MCF 10A (cell line): ENCODE results near the gene CFAP126. TPM values are rescaled to one million over a fixed set of nuclear protein-coding genes. Genes with fewer than 3 reads are reported as not detected.
"Not testable (repeated sequence)": the region's sequence is repeated elsewhere in the genome, so short reads cannot be mapped to it uniquely, and the experiment has no call there.

Source experiments
- BruUV-seq: library from RNA; stranded (reverse); fragments of 400-500 nt; replicated peaks from 2 replicates; lab custom pipeline; 2021; lab: Mats Ljungman, UMichigan
- CTCF ChIA-PET: fragments of 300-600 bp; sonication (Branson Sonifier 250); formaldehyde crosslinking; extraction: SDS; loops from one replicate; lab custom pipeline; 2021; ENCODE audit warnings: antibody characterized with exemption, inconsistent platforms; lab: Yijun Ruan, JAX
- POLR2A ChIA-PET: fragments of 300-600, 350-650 bp; sonication (Branson Sonifier 250); formaldehyde crosslinking; extraction: SDS; loops from one replicate; lab custom pipeline; 2020; ENCODE audit warnings: antibody characterized with exemption, inconsistent platforms; lab: Yijun Ruan, JAX
- DNase-seq: peaks from one replicate; pipeline ENCODE4 v3.0.0-alpha.2; 2018; ENCODE audit not compliant: unreplicated experiment
- H3K27ac Mint-ChIP-seq: one replicate; pipeline ENCODE4 v1.8.0; 2022; ENCODE audit warnings: mild to moderate bottlenecking, low read depth, mixed read lengths; ENCODE audit not compliant: unreplicated experiment
- H3K27me3 Mint-ChIP-seq: one replicate; pipeline ENCODE4 v1.8.0; 2022; ENCODE audit warnings: mixed read lengths; ENCODE audit not compliant: insufficient read depth, unreplicated experiment
- H3K36me3 Mint-ChIP-seq: one replicate; pipeline ENCODE4 v1.8.0; 2022; ENCODE audit warnings: mild to moderate bottlenecking, moderate library complexity, mixed read lengths; ENCODE audit not compliant: insufficient read depth, unreplicated experiment
- H3K4me1 Mint-ChIP-seq: one replicate; pipeline ENCODE4 v1.8.0; 2022; ENCODE audit warnings: mixed read lengths; ENCODE audit not compliant: insufficient read depth, unreplicated experiment
- H3K4me3 Mint-ChIP-seq: one replicate; pipeline ENCODE4 v1.8.0; 2022; ENCODE audit warnings: mild to moderate bottlenecking, moderate library complexity, mixed read lengths; ENCODE audit not compliant: unreplicated experiment
- H3K9me3 Mint-ChIP-seq: one replicate; pipeline ENCODE4 v1.8.0; 2022; ENCODE audit warnings: mixed read lengths; ENCODE audit not compliant: unreplicated experiment
- intact Hi-C: fragments of 100-400 bp; cut with micrococcal nuclease; formaldehyde crosslinking; loops from 2 replicates; pipeline ENCODE4 v1.14.1; 2022
- total RNA-seq: library from RNA; stranded (reverse); gene quantifications from 2 replicates; pipeline ENCODE4 v1.2.3, GENCODE V29; 2022
- TF ChIP-seq, protein P1 (sequence below): fragments of 200-600 bp; IDR thresholded peaks from one replicate; pipeline ENCODE4 v1.8.0; 2022; ENCODE audit warnings: antibody characterized with exemption, mild to moderate bottlenecking; ENCODE audit not compliant: unreplicated experiment

The CFAP126 gene
- total RNA-seq, 1 experiment from 2014 or later: not detected

GRCh38 chr1:161407451-161407985 is 39.8 kb upstream of the CFAP126 start:
- H3K4me3 Mint-ChIP-seq: no peak overlapping the region
- no peaks in the 10 kb centered on the region for H3K36me3 Mint-ChIP-seq
- DNase-seq: no peak
- POLR2A ChIA-PET: interaction anchor here (0.6 to 0.8 kb wide), 2 partner anchors 16 to 32 kb away, joined by 3 read pairs; no protein-coding TSS in a partner anchor
- TF ChIP-seq, protein P1, sequence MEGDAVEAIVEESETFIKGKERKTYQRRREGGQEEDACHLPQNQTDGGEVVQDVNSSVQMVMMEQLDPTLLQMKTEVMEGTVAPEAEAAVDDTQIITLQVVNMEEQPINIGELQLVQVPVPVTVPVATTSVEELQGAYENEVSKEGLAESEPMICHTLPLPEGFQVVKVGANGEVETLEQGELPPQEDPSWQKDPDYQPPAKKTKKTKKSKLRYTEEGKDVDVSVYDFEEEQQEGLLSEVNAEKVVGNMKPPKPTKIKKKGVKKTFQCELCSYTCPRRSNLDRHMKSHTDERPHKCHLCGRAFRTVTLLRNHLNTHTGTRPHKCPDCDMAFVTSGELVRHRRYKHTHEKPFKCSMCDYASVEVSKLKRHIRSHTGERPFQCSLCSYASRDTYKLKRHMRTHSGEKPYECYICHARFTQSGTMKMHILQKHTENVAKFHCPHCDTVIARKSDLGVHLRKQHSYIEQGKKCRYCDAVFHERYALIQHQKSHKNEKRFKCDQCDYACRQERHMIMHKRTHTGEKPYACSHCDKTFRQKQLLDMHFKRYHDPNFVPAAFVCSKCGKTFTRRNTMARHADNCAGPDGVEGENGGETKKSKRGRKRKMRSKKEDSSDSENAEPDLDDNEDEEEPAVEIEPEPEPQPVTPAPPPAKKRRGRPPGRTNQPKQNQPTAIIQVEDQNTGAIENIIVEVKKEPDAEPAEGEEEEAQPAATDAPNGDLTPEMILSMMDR: no peak
- H3K27ac Mint-ChIP-seq: no peak overlapping the region
- CTCF ChIA-PET: interaction anchor here (0.6 to 0.7 kb wide), 2 partner anchors 9 to 220 kb away, joined by 3 to 5 read pairs; no protein-coding TSS in a partner anchor
- intact Hi-C loops: no loop called here
- H3K27me3 Mint-ChIP-seq: no peaks in the 10 kb centered on the region
- H3K4me1 Mint-ChIP-seq: no peaks in the 10 kb centered on the region
- BruUV-seq: no TSS peak
- H3K9me3 Mint-ChIP-seq: no peaks in the 10 kb centered on the region

DNA sequence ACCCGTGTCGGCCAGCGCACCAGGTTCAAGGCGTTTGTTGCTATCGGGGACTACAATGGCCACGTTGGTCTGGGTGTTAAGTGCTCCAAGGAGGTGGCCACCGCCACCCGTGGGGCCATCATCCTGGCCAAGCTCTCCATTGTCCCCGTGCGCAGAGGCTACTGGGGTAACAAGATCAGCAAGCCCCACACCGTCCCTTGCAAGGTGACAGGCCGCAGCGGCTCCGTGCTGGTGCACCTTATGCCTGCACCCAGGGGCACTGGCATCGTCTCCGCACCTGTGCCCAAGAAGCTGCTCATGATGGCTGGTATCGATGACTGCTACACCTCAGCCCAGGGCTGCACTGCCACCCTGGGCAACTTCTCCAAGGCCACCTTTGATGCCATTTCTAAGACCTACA is 38.9 kb upstream of the CFAP126 start:
- DNase-seq, H3K27ac Mint-ChIP-seq, H3K4me3 Mint-ChIP-seq, POLR2A ChIA-PET, H3K4me1 Mint-ChIP-seq, H3K36me3 Mint-ChIP-seq, H3K27me3 Mint-ChIP-seq, H3K9me3 Mint-ChIP-seq, intact Hi-C loops, BruUV-seq: not testable (repeated sequence)
- CTCF ChIA-PET: interaction anchor here (0.7 kb wide), 1 partner anchor 461 kb away, joined by 3 read pairs; no protein-coding TSS in a partner anchor

- intact Hi-C loops: no loop called here
Measured at GRCh38 chr1:161404051-161404597, 36.4 kb upstream of the CFAP126 start.

GRCh38 chr1:161402446-161402845 is 34.8 kb upstream of the CFAP126 start:
- H3K36me3 Mint-ChIP-seq: peaks cover 12% of the 10 kb centered on the region
- no peak overlapping the region for H3K4me3 Mint-ChIP-seq
- H3K27ac Mint-ChIP-seq: no peak overlapping the region
- peaks cover 18% of the 10 kb centered on the region for H3K4me1 Mint-ChIP-seq
- intact Hi-C loops: no loop called here
- TF ChIP-seq, protein P1: no peak
- no peaks in the 10 kb centered on the region for H3K27me3 Mint-ChIP-seq
- H3K9me3 Mint-ChIP-seq: no peaks in the 10 kb centered on the region
- ChIA-PET POLR2A (interaction anchor here (1.0 kb wide), 1 partner anchor 17 kb away, joined by 3 read pairs; no protein-coding TSS in a partner anchor), CTCF (interaction anchor here (0.6 to 1.2 kb wide), 3 partner anchors 75 to 336 kb away, joined by 3 to 4 read pairs (median 3); no protein-coding TSS in a partner anchor)
- no TSS peak for BruUV-seq
- DNase-seq: no peak

More at GRCh38 chr1:161404051-161404597, 36.4 kb upstream of the CFAP126 start:
- DNase-seq: no peak
- Mint-ChIP-seq H3K27ac (no peak overlapping the region), H3K36me3 (peaks cover 9% of the 10 kb centered on the region), H3K9me3 (no peaks in the 10 kb centered on the region), H3K4me3 (no peak overlapping the region), H3K27me3 (no peaks in the 10 kb centered on the region), H3K4me1 (peaks cover 13% of the 10 kb centered on the region)
- POLR2A ChIA-PET: interaction anchor here (0.6 kb wide), 1 partner anchor 17 kb away, joined by 3 read pairs; no protein-coding TSS in a partner anchor
- CTCF ChIA-PET: interaction anchor here (0.6 to 0.8 kb wide), 2 partner anchors 36 to 392 kb away, joined by 3 read pairs; no protein-coding TSS in a partner anchor
- TF ChIP-seq, protein P1: no peak
- no TSS peak for BruUV-seq
